ENCODE measurements around the gene ZNF157.

- TF ChIP-seq, protein P1, sequence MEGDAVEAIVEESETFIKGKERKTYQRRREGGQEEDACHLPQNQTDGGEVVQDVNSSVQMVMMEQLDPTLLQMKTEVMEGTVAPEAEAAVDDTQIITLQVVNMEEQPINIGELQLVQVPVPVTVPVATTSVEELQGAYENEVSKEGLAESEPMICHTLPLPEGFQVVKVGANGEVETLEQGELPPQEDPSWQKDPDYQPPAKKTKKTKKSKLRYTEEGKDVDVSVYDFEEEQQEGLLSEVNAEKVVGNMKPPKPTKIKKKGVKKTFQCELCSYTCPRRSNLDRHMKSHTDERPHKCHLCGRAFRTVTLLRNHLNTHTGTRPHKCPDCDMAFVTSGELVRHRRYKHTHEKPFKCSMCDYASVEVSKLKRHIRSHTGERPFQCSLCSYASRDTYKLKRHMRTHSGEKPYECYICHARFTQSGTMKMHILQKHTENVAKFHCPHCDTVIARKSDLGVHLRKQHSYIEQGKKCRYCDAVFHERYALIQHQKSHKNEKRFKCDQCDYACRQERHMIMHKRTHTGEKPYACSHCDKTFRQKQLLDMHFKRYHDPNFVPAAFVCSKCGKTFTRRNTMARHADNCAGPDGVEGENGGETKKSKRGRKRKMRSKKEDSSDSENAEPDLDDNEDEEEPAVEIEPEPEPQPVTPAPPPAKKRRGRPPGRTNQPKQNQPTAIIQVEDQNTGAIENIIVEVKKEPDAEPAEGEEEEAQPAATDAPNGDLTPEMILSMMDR (IDR thresholded peaks at IDR 0.05 in 4 of 5, conservative IDR thresholded peaks at IDR 0.05 in 1 of 5): no peak
- no peak for TF ChIP-seq POLR2A (IDR thresholded peaks at IDR 0.05)
These were observed 50.6 kb downstream of the ZNF157 start for GRCh38 chrX:47420962-47421361.
